Measurements from ENCODE around the gene FAM53B.
A peak's percentile ranks its signal among the peaks of the same experiment; 100 is the strongest.

FAM53B gene

DNA sequence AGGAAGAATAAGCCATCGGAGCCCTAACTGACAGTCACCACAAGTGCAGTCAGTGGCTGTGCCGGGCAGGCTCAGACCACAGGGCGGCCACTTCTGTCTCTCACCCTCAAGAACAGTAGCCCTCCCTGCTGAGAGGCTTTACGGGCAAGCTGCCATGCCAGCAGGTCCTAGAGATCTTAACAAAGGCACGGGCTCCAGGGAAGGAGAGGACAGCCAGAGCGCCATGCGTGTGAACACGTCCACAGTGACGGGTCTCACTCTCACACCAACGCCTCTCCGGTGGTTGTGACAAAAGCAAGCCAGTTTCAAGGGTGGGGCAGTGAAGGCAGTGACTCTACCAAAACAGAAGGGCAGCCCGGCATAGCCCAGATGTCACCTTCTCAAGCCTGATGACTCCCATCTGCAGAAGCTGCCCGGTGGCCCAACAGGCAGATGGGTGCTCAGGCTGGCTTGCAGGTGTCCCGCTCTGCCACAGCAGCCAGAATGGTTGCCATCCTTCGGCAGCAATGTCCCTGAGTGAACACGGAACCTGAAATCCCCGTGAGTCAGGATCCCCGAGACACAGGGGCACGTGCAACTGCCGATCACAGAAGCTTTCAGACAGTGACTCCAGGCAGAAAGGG, 102.0 kb downstream of the FAM53B start:
- DNase-seq, result no peak

DNA sequence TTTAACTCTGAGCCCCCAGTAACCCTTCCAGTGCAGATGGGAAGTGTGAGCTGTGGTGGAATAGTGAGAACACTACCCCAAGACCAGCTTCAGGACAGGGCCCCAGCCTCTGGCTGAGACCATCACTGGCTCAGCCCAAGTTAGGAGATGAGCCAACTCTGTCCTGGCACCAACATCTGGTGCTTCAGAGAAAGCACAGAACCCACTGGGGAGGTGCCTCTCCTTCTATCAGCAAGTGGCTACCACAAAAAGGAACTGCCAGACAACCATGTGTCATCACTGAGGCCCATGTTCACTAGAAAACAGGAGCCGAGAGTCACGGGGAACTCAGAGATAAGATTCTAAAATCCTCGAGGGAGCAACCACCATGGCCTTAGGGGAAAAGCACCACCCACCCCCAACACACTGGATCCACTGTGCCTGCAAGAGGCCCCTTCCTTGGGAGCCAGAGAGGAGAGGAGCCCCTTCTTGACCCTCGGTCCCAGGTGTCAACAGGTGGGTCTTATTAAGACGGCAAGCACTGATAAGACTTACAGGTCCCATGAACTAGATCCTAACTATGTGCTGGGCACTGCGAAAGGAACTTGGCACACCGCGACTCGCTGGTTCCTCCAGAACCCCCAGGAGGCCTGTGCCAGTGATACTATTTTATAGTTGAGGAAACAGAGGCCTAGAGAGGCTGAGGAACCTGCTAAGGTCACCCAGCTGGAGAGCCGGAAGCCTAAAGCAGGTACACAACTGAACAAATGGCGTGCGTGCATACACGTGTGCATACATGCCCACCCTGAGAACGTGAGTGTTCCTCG, 102.7 kb downstream of the FAM53B start:
- no peak for DNase-seq

DNA sequence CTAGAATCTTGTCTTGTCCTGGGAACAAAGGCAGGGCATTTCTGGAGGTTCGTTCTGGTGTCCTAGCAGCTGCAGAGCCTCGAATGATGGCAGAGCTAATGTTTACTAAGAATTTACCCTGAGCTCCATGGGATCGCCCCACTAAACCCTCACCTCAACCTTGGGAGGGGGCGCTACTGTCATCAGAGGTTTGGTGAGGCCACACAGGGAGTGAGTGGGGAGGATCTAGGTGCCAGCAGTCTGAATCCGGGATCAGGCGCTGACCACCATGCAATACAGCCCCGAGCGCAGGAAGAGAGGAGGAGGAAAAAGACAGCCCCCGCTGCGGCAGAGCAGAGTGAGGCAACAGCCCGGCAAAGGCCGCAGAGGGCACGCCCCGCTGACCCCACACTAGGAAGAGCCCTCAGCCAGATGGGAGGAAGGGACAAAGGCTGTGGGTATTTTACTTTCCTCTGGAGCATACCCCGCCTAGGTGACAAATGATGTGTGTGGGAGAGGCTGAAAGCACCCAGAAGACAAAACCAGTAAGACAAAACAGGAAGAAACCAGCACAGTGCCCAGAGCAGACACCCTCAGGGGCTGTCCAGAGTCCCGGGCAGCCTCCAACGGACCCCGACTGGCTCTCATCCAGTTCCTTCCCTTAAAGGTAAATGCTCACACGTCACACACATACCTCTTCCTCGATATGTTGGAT, 103.5 kb downstream of the FAM53B start:
- DNase-seq, result no peak

DNA sequence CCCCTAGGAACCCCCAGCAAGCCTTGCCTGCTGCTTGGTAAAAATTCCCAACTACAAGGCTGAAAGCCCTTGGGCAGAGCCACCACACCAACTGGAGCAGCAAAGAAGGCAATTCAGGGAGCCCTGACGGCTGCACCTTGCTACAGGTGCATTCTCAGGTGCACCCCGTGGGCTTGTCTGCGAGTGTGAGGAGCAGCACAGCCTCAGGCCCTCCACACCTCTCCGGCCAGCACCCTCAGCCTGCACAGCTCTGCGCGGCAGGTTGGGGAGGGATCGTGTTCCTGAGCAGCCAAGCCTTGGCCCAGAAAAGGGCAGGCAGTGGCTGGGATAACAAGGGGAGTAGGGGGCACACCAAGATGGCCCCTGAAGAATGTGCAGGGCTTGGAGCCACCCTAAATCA, 104.1 kb downstream of the FAM53B start:
- no peak for DNase-seq

DNA sequence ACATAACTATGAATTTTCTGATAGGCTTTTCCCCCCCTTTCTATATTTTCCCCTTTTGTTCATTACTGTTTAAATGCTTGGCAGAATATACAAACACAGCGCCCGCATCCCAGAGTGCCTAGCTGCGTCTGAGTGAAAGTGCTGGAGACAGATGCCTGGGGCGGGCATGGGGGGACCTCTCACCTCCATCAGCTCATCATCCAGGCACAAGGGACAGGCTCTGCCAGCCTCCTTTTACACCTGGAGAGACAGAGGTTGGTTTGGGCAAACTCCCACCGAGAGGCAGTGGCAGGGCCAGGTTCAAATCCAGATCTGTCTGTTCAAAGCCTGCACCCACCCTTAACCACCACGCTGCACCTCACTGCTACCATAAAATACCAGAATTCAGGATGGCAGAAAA, 104.5 kb downstream of the FAM53B start:
- DNase-seq, result no peak

DNA sequence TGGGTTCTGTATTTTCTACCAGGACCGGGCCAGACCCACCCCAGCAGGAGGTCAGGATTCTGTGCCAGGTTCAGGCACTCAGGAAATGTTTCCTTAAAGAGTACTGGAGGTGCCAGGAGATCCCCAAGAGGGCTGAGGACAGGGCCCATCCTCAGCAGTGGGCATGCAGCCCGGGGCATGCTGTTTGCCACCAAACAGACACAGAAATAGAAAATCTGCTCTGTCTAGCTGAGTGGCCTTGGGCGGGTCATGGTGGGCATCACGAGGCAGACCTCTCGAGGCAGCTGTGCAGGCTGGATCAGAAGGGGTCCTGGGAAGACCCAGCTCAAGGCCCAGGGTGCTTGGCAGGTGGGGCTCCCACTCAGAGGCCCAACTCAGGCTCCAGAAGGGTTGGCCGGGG, 105.0 kb downstream of the FAM53B start:
- DNase-seq, result no peak

DNA sequence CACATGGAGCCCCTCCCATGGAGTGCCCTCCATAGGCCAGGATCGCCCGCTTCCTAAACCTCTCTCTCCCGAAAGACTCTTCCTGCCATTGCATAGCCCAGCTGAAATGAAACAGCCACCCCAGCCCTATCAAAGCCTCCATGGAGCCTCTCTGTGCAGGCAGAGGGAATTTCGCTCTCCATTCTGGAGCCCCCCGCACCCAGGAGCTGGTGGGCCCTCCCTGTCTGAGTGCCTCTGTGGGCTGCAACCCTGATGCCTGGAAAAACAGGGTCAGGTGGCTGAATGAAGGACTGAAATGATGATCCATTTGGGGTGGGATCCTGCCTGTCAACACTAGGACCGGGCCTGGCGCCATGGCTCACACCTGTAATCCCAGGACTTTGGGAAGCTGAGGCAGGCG, 106.4 kb downstream of the FAM53B start:
- DNase-seq, result no peak

DNA sequence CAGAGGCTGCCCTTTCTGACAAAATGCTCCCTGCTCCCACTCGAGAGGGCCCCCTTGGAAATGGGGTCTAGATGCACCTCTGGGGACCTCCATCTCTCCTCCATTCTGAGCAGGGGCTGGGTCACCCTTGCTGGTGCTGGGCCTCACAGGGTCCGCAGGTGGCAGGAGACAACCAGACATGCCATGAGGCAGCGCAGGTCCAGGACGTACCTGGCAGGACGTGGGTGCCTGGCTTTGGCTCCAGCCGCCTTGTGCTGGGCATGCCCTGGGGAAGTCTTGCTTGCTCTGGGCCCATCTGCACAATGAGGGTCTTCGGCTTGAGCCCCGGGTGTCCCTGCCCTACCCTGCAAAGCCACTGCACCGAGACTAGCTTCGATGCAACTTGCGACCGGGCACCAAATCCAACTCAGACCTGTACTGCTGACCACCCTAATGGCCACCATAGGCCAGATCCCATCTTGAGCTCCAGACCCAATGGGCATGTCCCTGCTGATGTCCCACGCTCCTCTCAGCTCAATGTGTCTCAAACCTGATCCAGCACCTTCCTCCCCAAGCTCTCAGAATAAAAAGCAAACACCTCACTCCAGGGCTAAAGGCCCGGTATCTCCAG, 107.0 kb downstream of the FAM53B start:
- DNase-seq, result no peak

DNA sequence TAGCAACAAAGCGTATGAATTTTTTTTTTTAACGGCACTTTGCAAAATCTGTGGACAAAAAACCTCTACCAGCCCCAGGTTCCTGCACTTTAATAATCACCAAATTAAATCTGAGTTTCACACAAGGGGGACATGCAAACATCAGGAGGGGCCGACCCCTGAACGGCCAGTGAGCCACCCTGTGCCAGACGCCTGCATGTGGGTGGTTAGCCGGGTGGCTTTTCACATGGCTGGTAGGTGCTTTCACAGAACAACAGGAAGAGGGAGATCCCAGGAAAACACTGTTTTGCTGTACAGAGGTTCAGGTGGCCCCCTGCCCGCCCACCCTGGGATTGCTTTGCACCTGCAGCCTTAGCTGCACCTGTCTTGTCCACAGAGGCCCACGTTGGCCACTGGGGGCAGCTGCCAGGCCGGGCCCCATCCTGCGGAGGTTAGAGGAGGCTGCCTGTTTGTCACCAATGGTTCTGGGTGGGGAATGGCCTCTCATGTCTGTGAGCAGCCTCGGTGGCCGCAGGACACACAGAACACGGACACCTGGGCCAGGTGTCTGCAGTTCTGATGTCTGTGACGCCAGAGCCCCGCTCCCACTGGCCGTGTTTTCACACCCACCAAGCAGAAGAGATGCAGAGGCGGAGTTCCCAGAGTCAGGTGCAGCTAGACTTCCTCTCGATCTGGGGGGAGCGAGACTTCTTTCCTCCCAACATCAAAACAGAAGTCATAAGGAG, 107.7 kb downstream of the FAM53B start:
- no peak for DNase-seq

DNA sequence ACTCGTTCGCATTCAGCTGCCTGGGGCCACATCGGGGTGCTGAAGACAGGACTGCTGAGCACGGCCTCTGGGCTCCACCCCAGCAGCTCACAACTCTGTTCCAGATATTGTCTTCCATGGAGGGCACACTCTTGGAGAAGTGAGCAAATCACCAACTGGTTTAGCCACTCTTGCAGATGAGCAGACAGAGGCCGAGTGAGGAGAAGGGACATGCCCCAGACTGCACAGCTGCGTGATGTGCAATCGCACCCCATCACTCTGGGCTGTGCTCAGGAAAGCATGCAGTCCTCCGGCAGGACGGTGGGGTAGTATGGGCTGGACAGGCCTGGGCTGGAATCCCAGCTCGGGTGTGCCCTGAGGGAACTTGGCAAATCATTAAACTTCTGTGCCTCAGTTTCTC, 111.6 kb downstream of the FAM53B start:
- DNase-seq, result no peak

DNA sequence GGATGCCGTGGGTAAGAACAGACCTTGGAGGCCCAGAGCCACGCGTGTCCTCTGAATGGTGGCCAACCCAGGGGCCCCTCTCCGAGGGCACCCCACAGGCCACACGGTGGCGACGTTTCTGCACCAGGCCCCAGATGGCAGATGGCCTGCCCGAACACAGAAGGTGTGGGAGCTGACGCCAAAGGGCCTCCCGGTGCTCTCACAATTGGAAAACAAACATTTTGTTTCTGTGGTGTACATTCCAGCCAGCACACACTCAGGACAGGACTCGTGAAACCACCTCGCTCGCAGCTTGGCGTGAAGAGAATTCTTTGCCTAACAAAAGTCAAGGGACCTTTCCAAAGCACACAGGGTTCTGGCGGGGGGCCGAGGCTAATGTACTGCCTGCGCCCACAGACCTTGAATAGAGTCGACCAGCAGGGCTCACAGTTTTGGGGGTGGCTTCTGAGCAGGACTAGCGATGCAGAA, 112.1 kb downstream of the FAM53B start:
- DNase-seq, result peak; percentile 40

DNA sequence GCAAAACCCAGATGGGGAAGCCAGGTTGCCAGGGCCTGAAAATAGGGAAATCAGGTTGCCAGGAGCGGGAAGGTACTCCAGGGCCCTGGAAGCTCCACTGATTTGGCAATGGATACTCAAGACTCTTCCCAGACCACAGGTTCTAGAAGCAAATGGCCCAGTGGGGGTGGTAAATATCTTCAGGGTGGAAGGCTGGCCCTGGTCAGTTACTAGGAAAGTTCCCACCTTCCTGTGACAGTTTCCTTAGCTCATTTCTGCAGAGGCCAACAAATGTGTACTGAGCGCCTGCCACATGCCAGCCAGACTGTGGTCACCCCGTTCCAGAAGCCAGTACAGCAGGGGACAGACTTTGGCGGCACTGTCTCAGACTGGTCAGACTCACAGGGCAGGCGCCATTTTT, 113.6 kb downstream of the FAM53B start:
- DNase-seq, result no peak

DNA sequence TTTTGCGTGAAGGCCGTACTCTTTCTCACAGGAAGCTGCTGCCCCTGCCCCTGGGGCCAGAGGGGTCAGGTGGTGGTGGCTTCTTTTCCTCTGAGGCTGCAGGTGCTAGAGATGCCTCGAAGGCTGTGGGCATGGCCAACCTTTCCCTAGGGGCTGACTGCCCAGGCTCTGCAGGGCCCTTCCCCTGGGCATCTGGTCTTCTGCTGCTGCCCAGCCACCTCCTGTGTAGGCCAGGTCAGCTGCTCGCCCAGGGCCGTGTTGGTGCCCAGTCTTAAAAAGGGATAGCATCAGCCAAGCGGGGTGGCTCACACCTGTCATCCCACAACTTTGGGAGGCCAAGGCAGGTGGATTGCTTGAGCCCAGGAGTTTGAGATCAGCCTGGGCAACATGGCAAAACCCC, 114.3 kb downstream of the FAM53B start:
- no peak for DNase-seq

DNA sequence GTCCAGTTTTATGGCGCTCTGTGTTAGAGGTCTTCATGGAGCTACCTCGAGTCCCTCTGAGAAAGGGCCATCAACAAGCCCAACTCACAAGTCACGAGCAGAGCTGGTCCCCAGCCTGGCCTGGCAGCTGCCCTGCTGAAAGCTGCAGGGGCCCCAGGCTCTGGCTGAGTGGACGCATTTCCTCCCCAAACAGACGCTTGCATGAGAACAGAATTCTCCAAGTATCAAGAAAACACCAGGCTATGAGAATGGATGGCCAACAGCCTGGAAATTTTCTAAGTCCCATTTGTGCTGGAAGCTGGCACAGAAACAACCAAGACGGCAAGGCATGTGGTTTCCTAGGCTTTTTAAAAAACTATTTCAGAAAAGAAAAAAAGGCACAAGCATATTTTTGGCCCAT, 114.8 kb downstream of the FAM53B start:
- DNase-seq, result no peak

DNA sequence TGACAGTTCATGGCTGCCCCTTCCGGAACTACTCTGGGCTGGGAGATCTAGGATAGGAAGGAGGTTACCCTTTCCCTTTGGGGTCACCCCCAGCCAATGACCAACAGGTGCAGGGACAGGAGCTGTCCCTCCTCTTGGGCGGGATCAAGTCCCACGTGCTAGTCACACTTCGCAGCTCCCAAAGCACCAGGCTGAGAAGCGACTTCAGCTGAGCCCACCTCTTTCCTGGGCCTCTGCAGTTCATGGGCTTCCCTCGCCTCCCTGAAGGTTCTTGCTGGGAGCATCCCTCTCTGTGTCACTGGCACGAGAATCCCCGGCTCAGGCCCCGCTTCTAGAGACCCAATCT, 115.5 kb downstream of the FAM53B start:
- DNase-seq, result no peak

DNA sequence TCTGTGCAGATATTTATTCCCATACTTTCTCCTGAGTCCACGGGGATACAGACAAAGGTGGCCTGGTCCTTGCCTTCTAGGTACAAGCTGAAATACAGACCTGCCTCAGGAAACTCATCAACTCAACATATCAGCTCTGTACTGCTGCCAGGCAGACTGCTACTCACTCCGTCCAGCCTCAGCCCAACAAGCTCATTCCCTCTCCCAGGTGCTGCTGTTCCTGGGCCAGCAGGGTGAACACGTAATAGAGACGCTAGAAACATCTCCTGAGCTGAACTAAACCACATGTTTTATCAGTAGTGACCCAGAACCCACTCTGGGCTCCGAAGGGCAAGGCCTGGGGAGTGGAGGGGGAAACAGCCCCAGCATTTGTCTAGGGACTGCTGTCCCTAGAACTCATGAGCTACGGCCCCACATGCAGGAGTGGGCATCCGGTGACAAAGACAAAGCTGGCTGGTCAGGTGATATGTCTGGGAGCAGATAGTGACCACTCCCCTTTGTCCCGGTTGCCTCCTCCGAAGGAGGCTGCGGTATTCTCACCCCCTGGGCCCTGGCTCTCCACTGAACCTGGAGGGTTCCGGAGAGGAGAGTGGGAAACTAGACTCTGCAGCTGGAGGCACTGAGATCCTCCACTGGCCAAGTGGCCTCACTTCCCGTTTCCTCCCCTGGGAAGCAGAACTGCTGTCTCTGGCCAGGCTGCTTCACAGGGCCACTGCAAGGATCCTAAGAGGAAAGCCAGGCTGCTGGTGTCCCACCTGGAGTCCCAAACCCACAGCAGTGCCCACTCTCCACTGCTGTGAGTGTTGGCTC, 116.1 kb downstream of the FAM53B start:
- no peak for DNase-seq

DNA sequence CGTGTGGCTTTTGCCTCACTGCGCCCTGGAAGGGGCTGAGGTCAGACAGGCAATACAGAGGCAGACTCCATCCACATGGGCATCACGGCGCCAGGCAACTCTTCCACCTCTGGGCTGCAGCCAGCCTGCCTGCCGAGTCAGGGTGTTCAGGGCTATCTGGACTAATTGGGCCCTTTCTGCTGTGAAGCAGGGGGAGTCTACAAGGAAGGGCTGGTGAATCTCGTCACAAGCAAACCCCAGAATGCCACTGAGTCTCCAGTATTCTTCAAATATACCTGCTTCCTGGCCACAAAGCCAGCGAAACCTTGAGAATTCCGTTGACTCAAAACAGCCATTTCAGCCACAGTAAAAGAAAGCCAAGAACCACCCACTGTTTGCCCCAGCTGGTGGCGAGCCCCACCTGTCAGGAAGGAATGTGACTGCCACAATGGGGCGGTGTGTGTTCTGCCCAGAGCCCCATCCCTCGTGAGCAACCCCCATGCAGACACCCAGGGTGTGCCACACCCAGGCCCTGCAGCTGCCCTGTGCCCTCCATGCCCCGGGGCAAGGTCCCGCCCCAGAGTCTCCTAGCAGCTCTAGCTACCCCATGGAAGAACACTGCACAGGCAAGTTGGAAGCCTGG, 117.3 kb downstream of the FAM53B start:
- peak; percentile 38 for DNase-seq

DNA sequence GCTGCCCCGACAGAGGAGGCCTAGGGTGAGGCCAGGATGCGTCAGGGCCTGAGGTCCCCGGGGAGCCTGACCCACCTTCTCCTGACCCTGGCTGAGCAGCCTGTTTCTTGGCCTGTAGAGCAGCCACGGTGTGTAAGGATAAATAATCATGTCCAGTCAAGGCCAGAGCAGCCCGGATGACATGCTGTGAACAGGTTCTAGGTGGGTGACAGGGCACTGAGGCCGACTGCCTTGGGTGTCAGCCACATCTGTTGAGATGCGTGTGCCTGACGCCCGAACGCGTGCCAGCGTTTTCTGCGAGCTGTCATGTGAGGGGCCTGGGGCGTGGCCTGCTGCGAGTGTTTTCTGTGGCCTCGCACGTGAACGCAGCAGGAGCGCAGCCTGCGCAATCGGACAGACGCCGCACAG, 118.3 kb downstream of the FAM53B start:
- no peak for DNase-seq

DNA sequence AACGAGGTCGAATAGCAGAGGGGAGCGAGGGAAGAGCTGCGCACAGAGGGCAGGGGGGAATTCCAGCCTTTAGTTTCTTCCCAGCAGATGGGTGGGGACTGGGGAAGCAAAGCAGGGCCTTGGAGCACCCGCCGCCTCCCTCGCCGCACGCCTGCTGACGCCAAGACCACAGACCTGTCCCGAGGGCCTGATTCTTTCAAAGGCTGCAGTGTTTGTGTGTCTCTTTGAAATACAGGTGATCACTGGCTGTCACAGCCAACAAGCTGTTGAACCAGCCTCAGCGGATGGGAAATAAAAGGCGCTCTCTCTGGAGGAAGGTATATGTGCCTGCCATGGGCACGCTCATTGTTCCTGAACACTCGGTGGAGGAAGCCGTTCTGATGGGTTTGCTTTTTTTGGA, 119.3 kb downstream of the FAM53B start:
- no peak for DNase-seq

DNA sequence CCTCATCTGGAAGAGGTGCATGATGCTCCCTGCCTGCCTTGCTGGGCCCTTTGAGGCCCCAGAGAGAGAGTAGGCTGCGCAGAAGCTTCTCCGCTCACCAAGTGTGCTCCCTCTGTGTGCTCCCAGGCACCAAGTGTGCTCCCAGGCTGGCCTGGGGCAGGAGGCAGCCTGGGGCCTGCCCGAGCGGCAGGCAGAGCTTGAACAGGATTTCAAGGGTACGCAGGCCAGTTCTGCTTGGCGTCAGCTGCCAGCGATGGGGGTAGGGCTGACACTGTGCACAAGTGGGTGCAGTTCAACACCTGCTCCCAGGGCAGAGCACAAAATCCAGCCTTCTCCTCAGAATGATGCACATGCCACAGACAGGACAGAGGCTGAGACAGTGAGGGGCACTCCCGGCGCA, 119.7 kb downstream of the FAM53B start:
- no peak for DNase-seq

DNA sequence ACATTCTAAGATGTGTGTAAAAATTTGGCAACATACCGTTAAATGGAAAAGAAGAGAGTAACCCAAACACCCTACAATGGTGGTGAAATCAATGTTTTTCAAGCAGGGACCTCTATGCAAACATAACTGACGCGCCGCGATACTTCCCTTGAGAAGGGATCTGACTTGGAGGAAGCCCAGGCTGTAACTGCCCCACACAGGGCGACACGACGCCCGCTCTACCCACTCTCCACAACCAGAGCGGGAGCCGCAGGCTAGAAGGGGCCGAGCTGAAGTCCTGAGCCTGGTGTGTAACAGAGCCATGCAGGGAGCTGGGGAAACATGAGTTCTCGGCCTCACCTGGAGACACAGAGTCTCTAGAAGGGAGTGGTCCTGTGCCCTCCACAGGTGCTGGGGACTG, 120.2 kb downstream of the FAM53B start:
- DNase-seq, result no peak
